ENCODE measurements around the gene HOTAIR.

DNA sequence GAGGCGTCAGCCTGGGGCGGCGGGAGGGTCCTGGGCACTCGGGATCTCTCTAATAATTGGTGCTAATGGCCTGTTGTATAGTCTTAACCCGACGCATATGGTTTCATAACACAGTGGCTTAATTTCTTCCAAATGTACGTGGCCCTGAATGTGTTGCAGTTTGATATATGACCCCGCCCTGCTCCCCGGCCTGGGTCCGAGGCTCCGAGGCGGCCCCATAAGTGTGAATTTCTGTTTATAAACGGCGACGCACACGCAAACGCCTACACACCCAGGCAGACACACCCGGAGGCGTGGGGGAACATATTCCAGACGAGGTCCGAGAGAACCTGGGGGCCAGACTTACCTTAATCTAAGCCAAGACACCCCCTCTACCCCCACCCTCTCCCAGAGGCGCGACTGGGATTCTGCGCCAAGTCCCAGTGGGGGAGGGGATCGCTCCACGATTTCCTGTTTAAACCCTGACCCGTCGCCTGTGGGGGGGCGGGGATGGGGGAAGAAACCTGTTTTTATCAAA is 43.8 kb upstream of the HOTAIR start:
- TF ChIP-seq CTCF (conservative IDR thresholded peaks at IDR 0.05) = no peak
- TF ChIP-seq EZH2 (IDR thresholded peaks at IDR 0.05; ENCODE audit: low read depth) = no peak

All from PC-9 (cell line).